HL-60 (cell line): ENCODE data around the gene C20orf96.

Experiments
- CTCF ChIP-seq: IDR thresholded peaks from one replicate; pipeline ENCODE4 v1.5.1; 2011; ENCODE audit warnings: low read length, control low read depth, inconsistent platforms; ENCODE audit not compliant: insufficient read depth
- GABPA ChIP-seq: IDR thresholded peaks from 2 replicates; pipeline ENCODE4 v1.6.1; 2012; ENCODE audit warnings: low read depth
- POLR2AphosphoS5 ChIP-seq: IDR thresholded peaks from 2 replicates; pipeline ENCODE4 v1.6.1; 2012; ENCODE audit warnings: low read depth
- TF ChIP-seq, protein P1 (sequence below): IDR thresholded peaks from 2 replicates; pipeline ENCODE4 v1.6.1; 2012; ENCODE audit warnings: low read depth; ENCODE audit not compliant: insufficient replicate concordance

- TF ChIP-seq POLR2AphosphoS5 (no peak), CTCF (no peak), GABPA (no peak)
- TF ChIP-seq, protein P1, sequence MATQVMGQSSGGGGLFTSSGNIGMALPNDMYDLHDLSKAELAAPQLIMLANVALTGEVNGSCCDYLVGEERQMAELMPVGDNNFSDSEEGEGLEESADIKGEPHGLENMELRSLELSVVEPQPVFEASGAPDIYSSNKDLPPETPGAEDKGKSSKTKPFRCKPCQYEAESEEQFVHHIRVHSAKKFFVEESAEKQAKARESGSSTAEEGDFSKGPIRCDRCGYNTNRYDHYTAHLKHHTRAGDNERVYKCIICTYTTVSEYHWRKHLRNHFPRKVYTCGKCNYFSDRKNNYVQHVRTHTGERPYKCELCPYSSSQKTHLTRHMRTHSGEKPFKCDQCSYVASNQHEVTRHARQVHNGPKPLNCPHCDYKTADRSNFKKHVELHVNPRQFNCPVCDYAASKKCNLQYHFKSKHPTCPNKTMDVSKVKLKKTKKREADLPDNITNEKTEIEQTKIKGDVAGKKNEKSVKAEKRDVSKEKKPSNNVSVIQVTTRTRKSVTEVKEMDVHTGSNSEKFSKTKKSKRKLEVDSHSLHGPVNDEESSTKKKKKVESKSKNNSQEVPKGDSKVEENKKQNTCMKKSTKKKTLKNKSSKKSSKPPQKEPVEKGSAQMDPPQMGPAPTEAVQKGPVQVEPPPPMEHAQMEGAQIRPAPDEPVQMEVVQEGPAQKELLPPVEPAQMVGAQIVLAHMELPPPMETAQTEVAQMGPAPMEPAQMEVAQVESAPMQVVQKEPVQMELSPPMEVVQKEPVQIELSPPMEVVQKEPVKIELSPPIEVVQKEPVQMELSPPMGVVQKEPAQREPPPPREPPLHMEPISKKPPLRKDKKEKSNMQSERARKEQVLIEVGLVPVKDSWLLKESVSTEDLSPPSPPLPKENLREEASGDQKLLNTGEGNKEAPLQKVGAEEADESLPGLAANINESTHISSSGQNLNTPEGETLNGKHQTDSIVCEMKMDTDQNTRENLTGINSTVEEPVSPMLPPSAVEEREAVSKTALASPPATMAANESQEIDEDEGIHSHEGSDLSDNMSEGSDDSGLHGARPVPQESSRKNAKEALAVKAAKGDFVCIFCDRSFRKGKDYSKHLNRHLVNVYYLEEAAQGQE: no peak
These were observed 30.6 kb downstream of the C20orf96 start for GRCh38 chr20:259981-260380.
